GM18858 (cell line): ENCODE data around the gene MALRD1.
"Not testable (repeated sequence)": the region's sequence is repeated elsewhere in the genome, so short reads cannot be mapped to it uniquely, and the experiment has no call there.

Experiments
- ATAC-seq: cut with Tn5 transposase; IDR thresholded peaks from one replicate; pipeline ENCODE4 v1.9.1; 2021; ENCODE audit not compliant: unreplicated experiment

MALRD1 gene

DNA sequence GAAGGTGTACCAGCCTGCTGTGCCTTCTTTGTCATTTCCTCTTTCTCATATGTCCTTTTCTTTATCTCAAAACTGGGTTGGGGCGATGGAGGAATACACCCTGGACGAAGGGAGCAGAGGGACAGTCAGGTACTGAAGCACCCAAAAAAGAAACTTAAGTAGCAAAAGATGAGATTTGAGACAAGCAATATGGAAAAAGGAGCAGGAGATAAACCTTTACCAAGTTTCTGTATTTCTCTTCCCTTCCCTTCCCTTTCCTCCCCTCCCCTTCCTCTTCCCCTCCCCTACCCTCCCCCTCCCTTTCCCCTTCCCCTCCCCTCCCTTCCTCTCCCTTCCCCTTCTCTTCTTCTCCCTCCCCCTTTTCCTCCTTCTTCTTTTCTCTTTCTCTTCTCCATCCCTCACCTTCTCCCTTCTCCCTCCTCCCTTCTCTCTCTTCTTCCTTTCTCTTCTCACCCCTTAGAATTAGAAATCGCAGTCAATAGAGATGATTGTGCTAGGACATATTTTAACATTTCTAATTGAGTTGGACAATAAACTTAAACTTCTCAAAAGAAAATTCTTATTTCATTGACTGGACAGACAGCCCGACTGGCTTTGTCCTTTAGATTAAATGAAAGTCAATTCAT lies 652.9 kb downstream of the MALRD1 start:
- no peak for ATAC-seq

GRCh38 chr10:19702215-19702614 lies 653.6 kb downstream of the MALRD1 start:
- ATAC-seq: no peak

- ATAC-seq: no peak
These were observed 655.9 kb downstream of the MALRD1 start for GRCh38 chr10:19704544-19704943.

DNA sequence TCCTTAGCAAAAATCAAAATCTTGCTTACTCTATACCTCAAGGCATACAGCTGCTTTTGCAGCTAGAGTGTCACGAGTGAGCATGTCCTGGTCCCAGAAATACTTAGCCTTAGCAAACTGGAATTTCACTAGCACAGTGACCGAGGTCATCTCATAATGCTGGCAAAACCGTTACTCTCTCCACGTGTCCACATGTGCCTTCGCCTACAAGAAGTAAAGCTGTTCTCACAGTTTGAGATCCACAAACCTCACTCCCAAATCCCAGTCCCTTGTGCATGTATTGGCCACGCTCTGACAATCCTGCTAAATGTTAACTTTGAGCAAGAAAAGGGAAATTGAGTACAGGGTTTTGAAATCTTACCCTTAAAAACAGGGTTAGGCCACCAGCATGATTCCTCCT lies 656.6 kb downstream of the MALRD1 start:
- ATAC-seq: no peak

GRCh38 chr10:19706904-19707303 lies 658.3 kb downstream of the MALRD1 start:
- no peak for ATAC-seq

- no peak for ATAC-seq
These were observed 658.8 kb downstream of the MALRD1 start for GRCh38 chr10:19707376-19707775.

- no peak for ATAC-seq
These were observed 659.4 kb downstream of the MALRD1 start for GRCh38 chr10:19708031-19708430.

- ATAC-seq: no peak
These were observed 662.0 kb downstream of the MALRD1 start for GRCh38 chr10:19710600-19710999.

- no peak for ATAC-seq
These were observed 664.6 kb downstream of the MALRD1 start for GRCh38 chr10:19713159-19713558.

GRCh38 chr10:19713800-19714525 lies 665.4 kb downstream of the MALRD1 start:
- ATAC-seq: no peak

DNA sequence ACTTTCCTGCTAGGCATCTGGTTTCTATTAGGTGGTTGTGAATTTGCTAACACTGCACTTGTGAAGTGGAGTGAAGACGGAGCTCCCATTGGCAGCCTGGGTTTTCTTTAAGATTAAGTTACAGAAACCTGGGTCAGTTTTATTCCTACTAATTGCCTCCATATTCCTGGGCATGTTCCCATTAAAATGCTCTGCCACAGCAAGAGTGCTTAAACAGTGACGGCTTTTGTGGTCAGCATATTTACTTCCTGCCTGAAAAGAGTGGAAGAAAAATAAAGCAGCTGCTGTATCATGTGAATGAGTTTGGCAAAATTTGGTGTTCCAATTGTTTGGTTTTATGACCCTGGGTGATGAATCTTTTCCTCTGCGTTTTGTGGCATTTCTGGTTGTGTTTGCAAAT lies 670.7 kb downstream of the MALRD1 start:
- no peak for ATAC-seq

DNA sequence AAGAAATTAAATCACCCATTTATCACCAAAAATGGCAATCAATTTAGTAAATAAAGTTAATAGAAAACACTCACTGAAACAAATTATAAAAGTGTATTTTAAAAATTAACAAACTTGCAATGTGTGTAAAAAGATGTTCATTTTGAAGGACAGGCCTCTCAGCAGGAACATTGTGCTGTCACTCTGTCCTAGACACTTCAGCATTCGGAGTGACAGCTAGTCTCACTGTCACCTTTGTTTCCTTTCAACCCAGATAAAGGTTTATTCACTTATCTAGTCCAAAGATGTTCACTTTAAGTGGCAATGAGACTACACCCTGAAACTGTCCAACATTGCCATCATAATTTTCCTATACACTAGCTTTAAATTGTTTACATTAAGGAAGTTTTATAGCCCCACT lies 675.7 kb downstream of the MALRD1 start:
- no peak for ATAC-seq

- ATAC-seq: no peak
These were observed 679.8 kb downstream of the MALRD1 start for GRCh38 chr10:19728376-19728775.

GRCh38 chr10:19728964-19729363 lies 680.4 kb downstream of the MALRD1 start:
- ATAC-seq: no peak

DNA sequence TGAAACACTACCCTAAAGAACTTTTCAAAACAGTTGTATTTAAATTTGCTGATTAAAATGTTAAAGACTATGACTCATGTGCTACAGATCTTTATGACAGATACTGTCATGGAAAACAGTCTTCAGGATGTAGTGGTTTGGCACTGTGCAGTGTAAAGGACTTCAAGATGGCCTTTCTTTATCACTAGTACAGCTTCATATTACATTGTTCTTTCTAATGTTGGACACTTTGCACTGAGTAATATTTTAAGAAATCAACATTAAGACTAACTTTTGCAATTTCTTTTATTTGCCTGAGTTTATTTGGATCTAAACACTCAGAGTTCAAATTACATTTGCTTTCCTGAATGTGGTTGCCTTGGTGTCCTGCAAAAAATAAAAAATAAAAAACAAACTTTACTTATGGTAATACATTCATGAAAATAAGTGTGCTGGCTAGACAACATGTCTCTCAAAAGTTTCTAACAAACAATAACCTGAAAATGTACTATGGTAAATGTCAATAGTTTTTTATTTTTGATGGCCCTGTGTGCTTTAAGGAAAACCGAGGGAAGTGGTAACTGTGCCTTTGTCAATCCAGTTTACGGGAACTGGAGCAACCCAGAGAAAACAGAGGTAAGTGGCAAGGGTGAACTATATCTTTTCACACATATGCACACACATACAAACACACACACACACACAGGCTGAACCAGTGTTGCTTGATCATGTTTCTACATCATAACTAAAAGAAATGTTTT lies 681.7 kb downstream of the MALRD1 start:
- no peak for ATAC-seq

GRCh38 chr10:19730907-19731217 lies 682.3 kb downstream of the MALRD1 start:
- ATAC-seq: no peak

GRCh38 chr10:19731560-19731959 lies 683.0 kb downstream of the MALRD1 start:
- ATAC-seq: no peak

GRCh38 chr10:19738440-19738839 lies 689.8 kb downstream of the MALRD1 start:
- ATAC-seq: no peak

- not testable (repeated sequence) for ATAC-seq
These were observed 690.6 kb downstream of the MALRD1 start for GRCh38 chr10:19739232-19739631.

DNA sequence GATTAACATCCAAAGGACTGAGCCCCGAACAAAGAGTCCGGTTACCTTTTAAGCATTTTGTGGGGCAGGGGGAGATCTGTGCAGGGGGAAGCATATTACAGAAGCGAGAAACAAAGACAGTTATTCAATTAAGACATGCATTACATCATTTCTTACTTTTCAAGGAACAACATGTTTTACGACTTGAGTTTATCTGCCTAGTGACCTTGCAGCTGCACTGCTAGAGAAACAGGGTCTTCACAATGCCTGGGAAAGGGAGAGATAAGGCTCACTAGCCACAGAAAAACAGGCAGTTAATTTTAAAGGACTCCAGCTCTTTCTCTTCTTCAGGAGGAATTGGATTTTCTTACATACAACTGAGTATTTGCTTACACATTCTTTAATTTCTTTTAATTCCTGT lies 693.5 kb downstream of the MALRD1 start:
- ATAC-seq: not testable (repeated sequence)

DNA sequence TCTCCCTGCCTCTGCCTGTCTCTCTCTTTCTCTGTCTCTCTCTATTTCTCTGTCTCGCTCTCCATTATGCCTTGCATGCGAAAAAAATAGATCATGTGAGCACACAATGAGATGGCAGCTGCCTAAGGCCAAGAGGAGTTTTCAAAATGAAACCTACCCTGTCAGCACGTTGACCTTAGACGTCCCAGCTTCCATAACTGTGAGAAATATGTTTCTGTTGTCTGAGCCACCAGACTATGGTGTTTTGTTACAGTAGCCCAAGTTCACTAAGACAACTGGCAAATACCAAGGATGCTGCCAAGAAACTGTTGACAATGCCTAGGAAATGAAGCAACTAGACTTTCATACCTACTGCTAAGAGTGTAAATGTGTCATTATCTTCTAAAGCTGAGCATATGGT lies 697.1 kb downstream of the MALRD1 start:
- ATAC-seq: no peak

DNA sequence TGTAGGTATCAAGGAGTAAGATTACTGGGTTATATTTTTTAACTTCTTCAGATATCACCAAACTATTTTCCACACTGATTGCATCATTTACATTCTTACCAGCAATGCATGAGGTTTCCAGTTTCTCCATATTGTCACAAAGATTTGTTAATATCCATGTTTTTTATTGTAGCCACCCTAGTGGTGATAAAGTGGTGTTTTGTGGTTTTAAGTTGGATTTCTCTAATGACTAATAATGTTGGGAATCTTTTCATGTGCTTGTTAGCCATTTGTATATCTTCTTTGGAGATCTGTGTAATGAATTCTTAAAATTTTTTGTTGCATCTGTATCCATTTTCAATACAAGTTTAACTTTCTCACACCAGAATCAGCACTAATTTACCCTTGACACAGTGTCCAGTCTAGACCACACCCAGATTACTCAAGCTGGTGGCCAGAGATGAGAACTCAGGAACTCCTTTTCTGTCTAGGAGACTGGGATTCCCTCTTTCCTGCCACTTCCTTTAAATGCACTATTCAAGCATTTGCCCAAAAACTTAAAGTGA lies 700.7 kb downstream of the MALRD1 start:
- no peak for ATAC-seq
